WTC11 (cell line): ENCODE results near the gene TTC1. TPM values are rescaled to one million over a fixed set of nuclear protein-coding genes. Genes with fewer than 3 reads are reported as not detected.

ENCODE experiments used
- ATAC-seq: fragments of 200-7000 bp; cut with Tn5 transposase; 2 replicates; pipeline ENCODE4 v1.10.0; 2021; ENCODE audit warnings: mild to moderate bottlenecking, moderate library complexity
- CTCF ChIA-PET: fragments of 300-600 bp; sonication (Branson Sonifier 250); formaldehyde crosslinking; loops from one replicate; lab custom pipeline; 2021; ENCODE audit warnings: antibody characterized with exemption; lab: Charles Lee
- POLR2A ChIA-PET: fragments of 350-600 bp; sonication (Branson Sonifier 250); formaldehyde crosslinking; loops from one replicate; lab custom pipeline; 2021; ENCODE audit warnings: antibody characterized with exemption; lab: Charles Lee
- DNase-seq: peaks from one replicate; pipeline ENCODE4 v3.0.0; 2021; ENCODE audit warnings: low spot score
- H3K27ac Mint-ChIP-seq: 2 replicates; pipeline ENCODE4 v1.8.0; 2021; ENCODE audit warnings: mixed read lengths
- H3K27me3 Mint-ChIP-seq: 2 replicates; pipeline ENCODE4 v1.8.0; 2021; ENCODE audit warnings: low read depth, mild to moderate bottlenecking, moderate library complexity, mixed read lengths
- H3K36me3 Mint-ChIP-seq: 2 replicates; pipeline ENCODE4 v1.8.0; 2021; ENCODE audit warnings: mixed read lengths
- H3K4me1 Mint-ChIP-seq: 2 replicates; pipeline ENCODE4 v1.8.0; 2022; ENCODE audit warnings: mixed read lengths
- H3K4me3 Mint-ChIP-seq: 2 replicates; pipeline ENCODE4 v1.8.0; 2021; ENCODE audit warnings: mild to moderate bottlenecking, moderate library complexity, mixed read lengths
- H3K9me3 Mint-ChIP-seq: 2 replicates; pipeline ENCODE4 v1.8.0; 2021; ENCODE audit warnings: mixed read lengths
- CREB1 ChIP-seq: sonication (generic); formaldehyde crosslinking; IDR thresholded peaks from 2 replicates; pipeline ENCODE4 v1.8.0; 2023; ENCODE audit warnings: mild to moderate bottlenecking, missing genetic modification reagents
- EMX1 ChIP-seq: fragments of 250-450 bp; sonication (Bioruptor Pico); IDR thresholded peaks from 2 replicates; pipeline ENCODE4 v1.8.0; 2021; ENCODE audit warnings: mild to moderate bottlenecking
- ETV6 ChIP-seq: sonication (generic); formaldehyde crosslinking; IDR thresholded peaks from 2 replicates; pipeline ENCODE4 v1.8.1; 2022; ENCODE audit warnings: mild to moderate bottlenecking, missing genetic modification reagents
- FOXP1 ChIP-seq: sonication (generic); formaldehyde crosslinking; IDR thresholded peaks from 2 replicates; pipeline ENCODE4 v1.8.0; 2022; ENCODE audit warnings: missing genetic modification reagents, mild to moderate bottlenecking, moderate library complexity, borderline replicate concordance
- GTF2I ChIP-seq: fragments of 250-450 bp; sonication (Bioruptor Pico); conservative IDR thresholded peaks from 2 replicates; pipeline ENCODE4 v1.4.0; 2021; ENCODE audit warnings: mild to moderate bottlenecking
- HMGA2 ChIP-seq: fragments of 250-450 bp; sonication (Bioruptor Pico); IDR thresholded peaks from 2 replicates; pipeline ENCODE4 v1.4.0; 2021; ENCODE audit warnings: mild to moderate bottlenecking, moderate library complexity
- JAZF1 ChIP-seq: fragments of 250-450 bp; sonication (Bioruptor Pico); IDR thresholded peaks from 2 replicates; pipeline ENCODE4 v1.9.0; 2021; ENCODE audit warnings: moderate library complexity, mild to moderate bottlenecking, inconsistent platforms
- JUN ChIP-seq: sonication (generic); formaldehyde crosslinking; IDR thresholded peaks from 2 replicates; pipeline ENCODE4 v1.8.0; 2023; ENCODE audit warnings: mild to moderate bottlenecking, missing genetic modification reagents
- NFE2L1 ChIP-seq: sonication (generic); formaldehyde crosslinking; IDR thresholded peaks from 2 replicates; pipeline ENCODE4 v1.8.1; 2023; ENCODE audit warnings: missing genetic modification reagents
- NR2C2 ChIP-seq: sonication (generic); formaldehyde crosslinking; IDR thresholded peaks from 2 replicates; pipeline ENCODE4 v1.8.0; 2022; ENCODE audit warnings: mild to moderate bottlenecking, missing genetic modification reagents
- NR3C1 ChIP-seq: sonication (generic); formaldehyde crosslinking; conservative IDR thresholded peaks from 2 replicates; pipeline ENCODE4 v1.8.1; 2023; ENCODE audit warnings: low read depth, mild to moderate bottlenecking, missing genetic modification reagents
- OVOL2 ChIP-seq: fragments of 250-450 bp; sonication (Bioruptor Pico); IDR thresholded peaks from 2 replicates; pipeline ENCODE4 v1.9.0; 2021; ENCODE audit warnings: mild to moderate bottlenecking, borderline replicate concordance
- PRRX2 ChIP-seq: fragments of 250-450 bp; sonication (Bioruptor Pico); IDR thresholded peaks from 2 replicates; pipeline ENCODE4 v1.8.0; 2021; ENCODE audit warnings: mild to moderate bottlenecking
- ZNF219 ChIP-seq: sonication (generic); formaldehyde crosslinking; IDR thresholded peaks from 2 replicates; pipeline ENCODE4 v1.8.0; 2023; ENCODE audit warnings: missing genetic modification reagents, mild to moderate bottlenecking, borderline replicate concordance
- ZNF263 ChIP-seq: sonication (generic); formaldehyde crosslinking; IDR thresholded peaks from 2 replicates; pipeline ENCODE4 v1.8.1; 2022; ENCODE audit warnings: low read depth, mild to moderate bottlenecking, moderate library complexity, missing genetic modification reagents
- ZNF671 ChIP-seq: fragments of 250-450 bp; sonication (Bioruptor Pico); IDR thresholded peaks from 2 replicates; pipeline ENCODE4 v1.8.0; 2021; ENCODE audit warnings: mild to moderate bottlenecking
- total RNA-seq: library from RNA; stranded (reverse); gene quantifications from 3 replicates; pipeline ENCODE4 v1.2.3, GENCODE V29; 2021
- TF ChIP-seq, protein P1 (sequence below): sonication (generic); formaldehyde crosslinking; conservative IDR thresholded peaks from 2 replicates; pipeline ENCODE4 v1.8.1; 2023; ENCODE audit warnings: mild to moderate bottlenecking, low read depth, missing genetic modification reagents, moderate library complexity
- TF ChIP-seq, protein P2 (sequence below): sonication (generic); formaldehyde crosslinking; IDR thresholded peaks from 2 replicates; pipeline ENCODE4 v1.8.1; 2022; ENCODE audit warnings: missing genetic modification reagents, borderline replicate concordance
- TF ChIP-seq, protein P3 (sequence below): fragments of 200-600 bp; IDR thresholded peaks from 2 replicates; pipeline ENCODE4 v1.8.0; 2022; ENCODE audit warnings: antibody characterized with exemption
- TF ChIP-seq, protein P4 (sequence below): fragments of 250-450 bp; sonication (Bioruptor Pico); IDR thresholded peaks from 2 replicates; pipeline ENCODE4 v2.1.2; 2022; ENCODE audit warnings: mild to moderate bottlenecking, moderate library complexity

Gene TTC1
- total RNA-seq, 1 experiment from 2014 or later: 47.4 TPM

DNA sequence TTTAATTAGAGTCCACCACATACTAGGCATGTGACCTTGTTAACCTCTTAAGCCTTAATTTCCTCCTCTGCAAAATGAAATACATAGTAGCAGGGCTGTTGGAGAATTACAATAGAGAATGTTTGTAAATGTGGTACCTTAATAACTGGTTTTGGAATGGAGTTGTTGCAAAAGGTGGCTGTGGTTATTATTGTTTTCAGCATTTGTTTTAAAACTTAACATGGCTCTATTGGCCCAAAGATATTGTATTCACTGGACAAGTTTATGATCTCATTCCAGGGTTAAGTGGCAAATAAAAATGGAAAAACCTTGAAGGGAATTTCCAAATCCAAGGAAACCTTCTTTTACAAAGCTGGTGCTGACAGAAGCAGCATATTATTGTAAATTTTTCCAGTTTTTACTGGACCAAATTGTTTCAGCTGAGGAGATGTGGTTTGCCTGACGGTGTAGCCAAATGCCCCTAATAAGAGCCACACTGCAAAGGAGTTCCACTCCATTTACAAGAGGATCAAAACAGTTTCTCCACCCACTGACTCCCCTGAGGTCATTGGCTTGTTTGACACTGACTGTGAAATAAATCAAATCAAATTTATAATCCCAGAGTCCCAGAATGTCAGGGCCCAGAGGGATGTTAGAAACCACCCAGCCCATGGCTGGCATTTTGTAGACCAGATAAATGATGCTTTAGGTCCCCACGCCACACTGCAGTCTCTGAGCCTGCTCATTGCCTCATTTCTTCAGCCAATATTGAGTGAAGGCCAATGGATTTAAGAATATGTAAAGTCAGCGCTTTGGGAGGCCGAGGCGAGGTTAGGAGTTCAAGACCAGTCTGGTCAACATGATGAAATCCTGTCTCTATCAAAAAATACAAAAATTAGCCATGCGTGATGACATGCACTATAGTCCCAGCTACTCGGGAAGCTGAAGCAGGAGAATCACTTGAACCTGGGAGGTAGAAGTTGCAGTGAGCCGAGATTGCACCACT lies 47.5 kb upstream of the TTC1 start:
- H3K36me3 Mint-ChIP-seq: no peaks in the 10 kb centered on the region
- H3K27ac Mint-ChIP-seq: no peak overlapping the region
- ChIA-PET CTCF (interaction anchor here (1.8 kb wide), 1 partner anchor 26 kb away, joined by 7 read pairs; no protein-coding TSS in a partner anchor), POLR2A (interaction anchor here (0.7 kb wide), 1 partner anchor 301 kb away, joined by 7 read pairs; no protein-coding TSS in a partner anchor)
- ATAC-seq (no peak), DNase-seq (no peak)
- no peaks in the 10 kb centered on the region; the same call in 1 of the 2 replicates for H3K4me1 Mint-ChIP-seq
- no peak overlapping the region for H3K4me3 Mint-ChIP-seq
- no peaks in the 10 kb centered on the region for H3K27me3 Mint-ChIP-seq
- no peak for TF ChIP-seq JUN (CRISPR knock-in tag)
- TF ChIP-seq ZNF263 (CRISPR knock-in tag): no peak
- TF ChIP-seq PRRX2 (CRISPR knock-in tag): no peak
- TF ChIP-seq, protein P1, sequence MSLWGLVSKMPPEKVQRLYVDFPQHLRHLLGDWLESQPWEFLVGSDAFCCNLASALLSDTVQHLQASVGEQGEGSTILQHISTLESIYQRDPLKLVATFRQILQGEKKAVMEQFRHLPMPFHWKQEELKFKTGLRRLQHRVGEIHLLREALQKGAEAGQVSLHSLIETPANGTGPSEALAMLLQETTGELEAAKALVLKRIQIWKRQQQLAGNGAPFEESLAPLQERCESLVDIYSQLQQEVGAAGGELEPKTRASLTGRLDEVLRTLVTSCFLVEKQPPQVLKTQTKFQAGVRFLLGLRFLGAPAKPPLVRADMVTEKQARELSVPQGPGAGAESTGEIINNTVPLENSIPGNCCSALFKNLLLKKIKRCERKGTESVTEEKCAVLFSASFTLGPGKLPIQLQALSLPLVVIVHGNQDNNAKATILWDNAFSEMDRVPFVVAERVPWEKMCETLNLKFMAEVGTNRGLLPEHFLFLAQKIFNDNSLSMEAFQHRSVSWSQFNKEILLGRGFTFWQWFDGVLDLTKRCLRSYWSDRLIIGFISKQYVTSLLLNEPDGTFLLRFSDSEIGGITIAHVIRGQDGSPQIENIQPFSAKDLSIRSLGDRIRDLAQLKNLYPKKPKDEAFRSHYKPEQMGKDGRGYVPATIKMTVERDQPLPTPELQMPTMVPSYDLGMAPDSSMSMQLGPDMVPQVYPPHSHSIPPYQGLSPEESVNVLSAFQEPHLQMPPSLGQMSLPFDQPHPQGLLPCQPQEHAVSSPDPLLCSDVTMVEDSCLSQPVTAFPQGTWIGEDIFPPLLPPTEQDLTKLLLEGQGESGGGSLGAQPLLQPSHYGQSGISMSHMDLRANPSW (CRISPR knock-in tag): no peak
- no peak for TF ChIP-seq JAZF1 (CRISPR knock-in tag)
- TF ChIP-seq EMX1: no peak
- no peak for TF ChIP-seq HMGA2 (CRISPR knock-in tag)
- TF ChIP-seq FOXP1 (CRISPR knock-in tag): no peak
- TF ChIP-seq, protein P2, sequence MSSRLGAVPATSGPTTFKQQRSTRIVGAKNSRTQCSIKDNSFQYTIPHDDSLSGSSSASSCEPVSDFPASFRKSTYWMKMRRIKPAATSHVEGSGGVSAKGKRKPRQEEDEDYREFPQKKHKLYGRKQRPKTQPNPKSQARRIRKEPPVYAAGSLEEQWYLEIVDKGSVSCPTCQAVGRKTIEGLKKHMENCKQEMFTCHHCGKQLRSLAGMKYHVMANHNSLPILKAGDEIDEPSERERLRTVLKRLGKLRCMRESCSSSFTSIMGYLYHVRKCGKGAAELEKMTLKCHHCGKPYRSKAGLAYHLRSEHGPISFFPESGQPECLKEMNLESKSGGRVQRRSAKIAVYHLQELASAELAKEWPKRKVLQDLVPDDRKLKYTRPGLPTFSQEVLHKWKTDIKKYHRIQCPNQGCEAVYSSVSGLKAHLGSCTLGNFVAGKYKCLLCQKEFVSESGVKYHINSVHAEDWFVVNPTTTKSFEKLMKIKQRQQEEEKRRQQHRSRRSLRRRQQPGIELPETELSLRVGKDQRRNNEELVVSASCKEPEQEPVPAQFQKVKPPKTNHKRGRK (CRISPR knock-in tag): no peak
- TF ChIP-seq ZNF671: no peak
- H3K9me3 Mint-ChIP-seq: no peaks in the 10 kb centered on the region

DNA sequence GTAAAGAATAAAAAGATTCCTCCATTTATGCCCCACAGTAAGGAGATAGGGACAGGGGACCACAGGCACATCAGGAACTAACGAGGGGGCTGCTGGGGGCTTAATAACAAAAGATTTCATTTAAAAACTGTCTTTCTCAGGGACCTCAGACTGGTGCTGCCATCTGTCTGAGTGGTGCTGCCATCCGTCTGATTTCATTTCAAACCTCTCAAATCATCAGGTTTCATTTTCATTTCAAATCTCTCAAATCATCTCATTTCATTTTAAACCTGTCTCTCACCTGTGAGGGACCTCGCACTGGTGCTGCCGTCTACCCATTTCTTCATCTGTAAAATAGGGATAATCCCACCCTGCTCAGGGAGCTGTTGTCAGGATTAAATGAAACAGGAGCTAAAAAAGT lies 46.7 kb upstream of the TTC1 start:
- POLR2A ChIA-PET: interaction anchor here (0.6 to 0.7 kb wide), 3 partner anchors 136 to 302 kb away, joined by 4 to 7 read pairs (median 7); no protein-coding TSS in a partner anchor
- H3K9me3 Mint-ChIP-seq: no peaks in the 10 kb centered on the region
- DNase-seq: no peak
- no peaks in the 10 kb centered on the region for H3K36me3 Mint-ChIP-seq
- H3K4me3 Mint-ChIP-seq: no peak overlapping the region
- H3K27ac Mint-ChIP-seq: no peak overlapping the region
- H3K27me3 Mint-ChIP-seq: no peaks in the 10 kb centered on the region; the same call in 1 of the 2 replicates
- no peak for TF ChIP-seq OVOL2
- TF ChIP-seq NR2C2: no peak
- TF ChIP-seq, protein P3, sequence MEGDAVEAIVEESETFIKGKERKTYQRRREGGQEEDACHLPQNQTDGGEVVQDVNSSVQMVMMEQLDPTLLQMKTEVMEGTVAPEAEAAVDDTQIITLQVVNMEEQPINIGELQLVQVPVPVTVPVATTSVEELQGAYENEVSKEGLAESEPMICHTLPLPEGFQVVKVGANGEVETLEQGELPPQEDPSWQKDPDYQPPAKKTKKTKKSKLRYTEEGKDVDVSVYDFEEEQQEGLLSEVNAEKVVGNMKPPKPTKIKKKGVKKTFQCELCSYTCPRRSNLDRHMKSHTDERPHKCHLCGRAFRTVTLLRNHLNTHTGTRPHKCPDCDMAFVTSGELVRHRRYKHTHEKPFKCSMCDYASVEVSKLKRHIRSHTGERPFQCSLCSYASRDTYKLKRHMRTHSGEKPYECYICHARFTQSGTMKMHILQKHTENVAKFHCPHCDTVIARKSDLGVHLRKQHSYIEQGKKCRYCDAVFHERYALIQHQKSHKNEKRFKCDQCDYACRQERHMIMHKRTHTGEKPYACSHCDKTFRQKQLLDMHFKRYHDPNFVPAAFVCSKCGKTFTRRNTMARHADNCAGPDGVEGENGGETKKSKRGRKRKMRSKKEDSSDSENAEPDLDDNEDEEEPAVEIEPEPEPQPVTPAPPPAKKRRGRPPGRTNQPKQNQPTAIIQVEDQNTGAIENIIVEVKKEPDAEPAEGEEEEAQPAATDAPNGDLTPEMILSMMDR: no peak
- no peak for TF ChIP-seq GTF2I (CRISPR knock-in tag)
- no peak for TF ChIP-seq NR3C1 (CRISPR knock-in tag)
- TF ChIP-seq NFE2L1 (CRISPR knock-in tag): no peak
- TF ChIP-seq, protein P4, sequence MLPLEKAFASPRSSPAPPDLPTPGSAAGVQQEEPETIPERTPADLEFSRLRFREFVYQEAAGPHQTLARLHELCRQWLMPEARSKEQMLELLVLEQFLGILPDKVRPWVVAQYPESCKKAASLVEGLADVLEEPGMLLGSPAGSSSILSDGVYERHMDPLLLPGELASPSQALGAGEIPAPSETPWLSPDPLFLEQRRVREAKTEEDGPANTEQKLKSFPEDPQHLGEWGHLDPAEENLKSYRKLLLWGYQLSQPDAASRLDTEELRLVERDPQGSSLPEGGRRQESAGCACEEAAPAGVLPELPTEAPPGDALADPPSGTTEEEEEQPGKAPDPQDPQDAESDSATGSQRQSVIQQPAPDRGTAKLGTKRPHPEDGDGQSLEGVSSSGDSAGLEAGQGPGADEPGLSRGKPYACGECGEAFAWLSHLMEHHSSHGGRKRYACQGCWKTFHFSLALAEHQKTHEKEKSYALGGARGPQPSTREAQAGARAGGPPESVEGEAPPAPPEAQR (CRISPR knock-in tag): no peak
- TF ChIP-seq CREB1 (CRISPR knock-in tag): no peak
- TF ChIP-seq ETV6 (CRISPR knock-in tag): no peak
- TF ChIP-seq ZNF219 (CRISPR knock-in tag): no peak
- CTCF ChIA-PET: interaction anchor here (0.6 to 1.8 kb wide), 7 partner anchors 9 to 805 kb away, joined by 3 to 7 read pairs (median 3); no protein-coding TSS in a partner anchor
- ATAC-seq: no peak
- H3K4me1 Mint-ChIP-seq: no peaks in the 10 kb centered on the region; the same call in 1 of the 2 replicates
